Neuron (in vitro differentiated cells): Measurements from ENCODE around the gene ADAMTS7.
"Not testable (repeated sequence)": the region's sequence is repeated elsewhere in the genome, so short reads cannot be mapped to it uniquely, and the experiment has no call there.

Experiments used
- H2AFZ ChIP-seq: one replicate; pipeline ENCODE4 v1.6.1; 2013; ENCODE audit warnings: low read depth, mild to moderate bottlenecking, inconsistent platforms, low read length, moderate library complexity
- H3K27me3 ChIP-seq: one replicate; pipeline ENCODE4 v1.6.1; 2013; ENCODE audit warnings: low read length; ENCODE audit not compliant: insufficient read depth
- H3K36me3 ChIP-seq: one replicate; pipeline ENCODE4 v1.6.1; 2013; ENCODE audit warnings: low read length; ENCODE audit not compliant: insufficient read depth
- H3K4me1 ChIP-seq: one replicate; pipeline ENCODE4 v1.6.1; 2013; ENCODE audit warnings: low read length; ENCODE audit not compliant: insufficient read depth
- H3K4me3 ChIP-seq: 2 replicates; pipeline ENCODE4 v1.5.1; 2013; ENCODE audit warnings: mild to moderate bottlenecking, low read length, moderate library complexity
- H3K9me3 ChIP-seq: one replicate; pipeline ENCODE4 v1.6.1; 2013; ENCODE audit warnings: low read length

The ADAMTS7 gene

DNA sequence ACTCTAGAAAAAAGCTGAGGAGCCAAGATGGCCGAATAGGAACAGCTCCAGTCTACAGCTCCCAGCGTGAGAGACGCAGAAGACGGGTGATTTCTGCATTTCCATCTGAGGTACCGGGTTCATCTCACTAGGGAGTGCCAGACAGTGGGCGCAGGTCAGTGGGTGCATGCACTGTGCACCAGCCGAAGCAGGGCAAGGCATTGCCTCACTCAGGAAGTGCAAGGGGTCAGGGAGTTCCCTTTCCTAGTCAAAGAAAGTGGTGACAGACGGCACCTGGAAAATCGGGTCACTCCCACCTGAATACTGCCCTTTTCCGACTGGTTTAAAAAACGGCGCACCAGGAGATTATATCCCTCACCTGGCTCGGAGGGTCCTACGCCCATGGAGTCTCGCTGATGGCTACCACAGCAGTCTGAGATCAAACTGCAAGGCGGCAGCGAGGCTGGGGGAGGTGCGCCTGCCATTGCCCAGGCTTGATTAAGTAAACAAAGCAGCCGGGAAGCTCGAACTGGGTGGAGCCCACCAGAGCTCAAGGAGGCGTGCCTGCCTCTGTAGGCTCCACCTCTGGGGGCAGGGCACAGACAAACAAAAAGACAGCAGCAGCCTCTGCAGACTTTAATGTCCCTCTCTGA is 91.3 kb downstream of the ADAMTS7 start:
- not testable (repeated sequence) for H3K4me3 ChIP-seq, H3K27me3 ChIP-seq, H3K9me3 ChIP-seq, H2AFZ ChIP-seq, H3K4me1 ChIP-seq, H3K36me3 ChIP-seq

DNA sequence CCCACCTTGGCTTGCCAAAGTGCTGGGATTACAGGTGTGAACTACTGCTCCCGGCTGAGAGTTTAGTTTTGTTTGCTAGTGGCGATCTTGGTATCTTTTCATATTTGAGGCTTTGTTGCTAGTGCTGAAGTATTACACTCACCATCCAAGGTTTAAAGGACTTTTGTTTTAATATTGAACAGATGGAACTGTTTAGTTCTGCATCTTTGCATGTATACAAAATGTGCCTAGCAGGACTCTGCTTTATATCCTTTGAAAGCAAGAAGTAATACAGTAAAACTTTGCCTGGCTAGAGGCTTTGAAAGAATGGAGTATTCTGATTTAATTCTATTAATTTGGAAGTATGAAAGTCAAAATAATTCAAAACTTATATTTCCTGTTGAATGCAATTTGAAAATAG is 92.4 kb downstream of the ADAMTS7 start:
- Histone ChIP-seq H3K9me3 (no peaks in the 10 kb centered on the region), H3K36me3 (no peaks in the 10 kb centered on the region), H3K4me1 (no peaks in the 10 kb centered on the region), H3K4me3 (no peak overlapping the region), H2AFZ (no peak overlapping the region), H3K27me3 (no peaks in the 10 kb centered on the region)

DNA sequence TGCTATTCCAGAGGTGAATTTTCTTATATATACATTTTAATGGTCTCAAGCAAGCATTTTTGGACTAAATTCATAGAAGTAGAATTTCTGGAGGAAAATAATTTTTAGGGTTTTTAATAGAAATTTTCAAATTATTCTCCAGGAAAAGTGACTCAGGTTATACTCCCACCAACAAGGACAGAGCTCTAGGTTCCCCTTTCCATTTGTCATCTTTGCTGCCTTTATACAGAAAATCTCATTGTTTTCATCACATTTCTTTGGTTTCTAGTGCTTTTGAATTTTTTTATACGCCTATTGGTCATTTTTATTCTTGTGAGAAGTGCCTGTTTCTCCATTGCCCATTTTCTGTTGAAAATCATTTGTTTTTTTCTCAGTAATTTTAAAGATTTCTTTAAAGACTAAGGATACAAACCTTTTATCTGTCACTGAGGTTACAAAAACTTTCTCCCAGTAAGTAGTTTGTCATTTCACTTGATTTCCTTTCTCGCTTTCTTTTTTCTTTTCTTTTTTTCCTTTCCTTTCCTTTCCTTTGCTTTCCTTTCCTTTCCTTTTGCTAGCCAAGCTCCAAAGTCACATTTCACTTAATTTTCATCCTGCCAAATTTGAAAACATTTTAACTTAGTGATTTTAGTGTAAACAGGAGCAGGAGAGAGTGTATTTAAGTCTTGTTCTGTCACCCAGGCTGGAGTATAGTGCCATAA is 93.2 kb downstream of the ADAMTS7 start:
- Histone ChIP-seq H3K4me3 (no peak overlapping the region), H3K27me3 (no peaks in the 10 kb centered on the region), H3K4me1 (no peaks in the 10 kb centered on the region), H3K9me3 (no peaks in the 10 kb centered on the region), H3K36me3 (no peaks in the 10 kb centered on the region), H2AFZ (no peak overlapping the region)

DNA sequence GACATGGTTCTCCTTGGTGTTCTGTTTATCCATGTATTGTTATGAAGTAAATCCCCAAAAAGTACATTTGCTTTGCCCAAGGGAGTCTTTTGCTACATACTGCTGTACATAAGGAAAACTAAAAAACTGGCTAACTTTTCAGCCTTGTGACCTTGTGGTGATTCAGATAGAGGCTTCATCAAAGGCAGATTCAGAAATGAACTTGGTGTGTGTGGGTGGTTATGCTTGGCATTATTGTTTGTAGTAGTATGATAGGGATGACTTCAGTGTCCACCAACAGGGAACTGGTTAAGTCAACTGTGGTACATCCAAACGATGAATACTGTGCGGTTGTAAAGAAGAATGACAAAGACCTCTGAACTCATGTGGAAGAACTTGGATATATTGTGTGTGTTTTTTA is 94.6 kb downstream of the ADAMTS7 start:
- Histone ChIP-seq H3K4me1 (no peaks in the 10 kb centered on the region), H3K9me3 (no peaks in the 10 kb centered on the region), H3K27me3 (no peaks in the 10 kb centered on the region), H3K4me3 (no peak overlapping the region), H3K36me3 (no peaks in the 10 kb centered on the region), H2AFZ (no peak overlapping the region)

DNA sequence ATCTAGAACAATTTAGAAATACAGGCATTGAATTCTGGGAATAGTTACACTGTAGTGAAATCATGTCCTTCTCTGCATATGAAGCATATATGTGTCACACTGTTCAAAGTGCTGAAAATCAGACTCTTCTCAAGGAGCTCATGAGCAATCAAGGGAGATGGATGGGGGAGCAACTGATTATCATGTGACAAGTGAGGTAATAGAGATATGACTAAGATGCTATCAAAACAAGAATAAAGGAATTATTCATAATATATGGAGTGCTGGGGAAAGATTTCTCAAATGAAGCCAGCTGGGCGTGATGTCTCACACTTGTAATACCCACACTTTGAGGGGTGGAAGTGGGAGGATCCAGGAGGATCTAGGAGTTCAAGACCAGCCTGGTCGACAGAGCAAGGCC is 95.3 kb downstream of the ADAMTS7 start:
- Histone ChIP-seq H3K9me3 (no peaks in the 10 kb centered on the region), H3K36me3 (no peaks in the 10 kb centered on the region), H3K27me3 (no peaks in the 10 kb centered on the region), H2AFZ (no peak overlapping the region), H3K4me3 (no peak overlapping the region), H3K4me1 (no peaks in the 10 kb centered on the region)

DNA sequence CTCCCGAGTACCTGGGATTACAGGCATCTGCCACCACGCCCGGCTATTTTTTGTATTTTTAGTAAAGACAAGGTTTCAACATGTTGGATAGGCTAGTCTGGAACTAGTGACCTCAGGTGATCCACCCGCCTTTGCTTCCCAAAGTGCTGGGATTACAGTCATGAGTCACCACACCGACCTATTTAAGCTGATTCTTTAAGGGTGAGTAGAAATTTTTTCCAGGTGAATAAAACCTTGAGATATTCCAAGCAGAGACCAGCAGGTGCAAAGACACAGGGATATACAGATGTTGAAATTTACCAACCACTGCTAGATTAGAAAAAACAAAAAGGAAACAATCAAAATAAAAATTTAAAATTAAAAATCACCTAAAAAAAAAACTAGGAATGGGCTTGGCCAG is 95.8 kb downstream of the ADAMTS7 start:
- no peaks in the 10 kb centered on the region for H3K4me1 ChIP-seq

DNA sequence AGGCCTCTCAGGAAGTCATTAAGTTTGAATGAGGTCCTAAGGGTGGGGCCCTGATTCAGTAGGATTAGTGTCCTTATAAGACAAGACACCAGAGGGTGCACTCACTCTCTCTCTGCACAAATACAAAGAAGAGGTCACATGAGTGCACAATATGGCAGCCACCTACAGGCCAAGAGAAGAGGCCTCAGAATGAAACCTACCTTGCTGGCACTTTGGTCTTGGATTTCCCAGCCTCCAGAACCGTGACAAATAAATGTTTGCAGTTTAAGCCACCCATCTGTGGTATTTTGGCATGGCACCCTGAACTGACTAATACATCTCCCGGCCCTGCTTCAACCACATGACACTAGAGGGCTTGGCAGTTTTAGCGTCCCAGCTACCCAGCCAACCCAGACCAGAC is 96.4 kb downstream of the ADAMTS7 start:
- Histone ChIP-seq H2AFZ (no peak overlapping the region), H3K4me1 (no peaks in the 10 kb centered on the region), H3K36me3 (no peaks in the 10 kb centered on the region), H3K9me3 (no peaks in the 10 kb centered on the region), H3K4me3 (no peak overlapping the region), H3K27me3 (no peaks in the 10 kb centered on the region)

More for the DNA sequence above, 95.8 kb downstream of the ADAMTS7 start:
- Histone ChIP-seq H3K9me3 (no peaks in the 10 kb centered on the region), H2AFZ (no peak overlapping the region), H3K36me3 (no peaks in the 10 kb centered on the region), H3K27me3 (no peaks in the 10 kb centered on the region), H3K4me3 (no peak overlapping the region)

DNA sequence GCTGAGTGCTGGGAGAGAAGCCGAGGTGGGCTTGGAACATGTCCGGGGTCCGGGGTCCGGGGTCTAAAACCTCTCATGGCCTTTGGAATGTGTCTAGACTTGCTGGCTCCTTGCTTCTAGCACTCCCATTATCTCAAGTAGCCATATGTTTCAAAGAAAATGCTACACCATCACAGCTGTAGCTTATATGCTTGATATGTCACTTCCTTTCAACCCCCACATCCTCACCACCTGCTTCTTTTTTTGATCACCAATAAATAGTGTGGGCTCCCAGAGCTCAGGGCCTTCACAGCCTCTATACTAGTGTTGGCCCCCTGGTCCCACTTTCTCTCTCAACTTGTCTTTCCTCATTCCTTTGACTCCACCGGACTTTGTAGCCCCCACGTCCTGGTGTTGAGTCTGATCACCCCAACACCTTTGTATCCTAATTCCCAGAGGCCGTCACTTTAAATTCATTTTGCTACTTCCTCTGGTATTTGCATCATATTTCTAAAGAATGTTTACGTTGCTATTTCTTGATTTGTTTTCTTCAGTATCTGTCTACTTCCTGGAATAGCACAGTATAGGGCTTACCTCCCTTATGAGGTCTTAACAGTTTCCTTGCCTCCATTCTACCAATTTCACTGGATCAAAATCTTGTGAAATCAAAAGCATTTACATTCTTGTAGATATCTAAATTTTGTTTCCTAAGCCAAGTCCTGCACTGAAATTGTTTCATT is 98.3 kb downstream of the ADAMTS7 start:
- Histone ChIP-seq H2AFZ (no peak overlapping the region), H3K36me3 (no peaks in the 10 kb centered on the region), H3K27me3 (peaks cover 3% of the 10 kb centered on the region), H3K9me3 (no peaks in the 10 kb centered on the region), H3K4me1 (peaks cover 2% of the 10 kb centered on the region), H3K4me3 (no peak overlapping the region)

DNA sequence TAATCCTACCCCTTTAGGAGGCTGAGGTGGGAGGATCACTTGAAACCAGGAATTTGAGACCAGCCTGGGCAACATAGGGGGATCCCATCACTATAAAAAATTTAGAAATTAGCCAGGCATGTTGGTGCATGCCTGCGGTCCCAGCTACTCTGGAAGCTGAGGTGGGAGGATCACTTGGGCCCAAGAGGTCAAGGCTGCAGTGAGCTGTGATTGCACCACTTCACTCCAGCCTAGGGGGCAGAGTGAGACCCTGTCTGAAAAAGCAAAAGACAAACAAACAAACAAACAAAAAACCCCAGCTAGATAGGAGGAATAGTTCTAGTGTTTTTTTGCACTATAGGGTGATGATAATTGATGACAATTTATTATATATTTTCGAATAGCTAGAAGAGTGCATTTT is 99.6 kb downstream of the ADAMTS7 start:
- Histone ChIP-seq H3K4me3 (no peak overlapping the region), H3K4me1 (peaks cover 2% of the 10 kb centered on the region), H2AFZ (no peak overlapping the region), H3K27me3 (peaks cover 3% of the 10 kb centered on the region), H3K36me3 (no peaks in the 10 kb centered on the region), H3K9me3 (no peaks in the 10 kb centered on the region)

DNA sequence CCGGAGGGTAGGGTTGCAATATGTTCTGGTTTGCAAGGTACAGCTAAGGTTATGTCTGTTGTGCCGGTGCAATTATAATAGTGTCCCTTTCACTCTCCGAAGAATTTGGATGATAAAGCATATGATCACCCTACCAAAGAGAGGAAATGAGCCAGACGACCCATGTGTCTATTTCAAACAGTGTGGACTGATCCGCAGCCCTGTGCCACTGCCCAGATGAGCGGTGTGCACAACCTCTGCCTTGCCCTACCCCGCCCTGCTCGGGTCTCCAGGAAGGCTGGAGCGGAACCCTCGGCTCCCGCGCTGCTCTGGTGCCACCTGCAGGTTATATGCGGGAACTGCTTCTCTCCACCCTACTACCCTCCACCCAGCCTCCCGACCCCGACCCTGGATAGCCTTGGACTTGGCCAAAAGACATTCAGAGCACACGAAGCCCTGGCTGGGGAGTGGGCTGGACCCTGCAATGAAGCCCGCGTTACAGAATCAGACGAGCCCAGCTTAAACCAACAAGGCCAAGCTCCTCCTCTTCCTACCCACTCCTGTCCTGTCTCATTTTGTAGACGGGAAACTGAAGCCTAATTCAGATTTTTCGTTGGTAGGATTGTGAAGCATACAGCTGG is 101.9 kb downstream of the ADAMTS7 start:
- Histone ChIP-seq H3K4me1 (peaks cover 2% of the 10 kb centered on the region), H3K27me3 (peaks cover 3% of the 10 kb centered on the region)

More for the DNA sequence above, 101.9 kb downstream of the ADAMTS7 start:
- H3K36me3 ChIP-seq, result no peaks in the 10 kb centered on the region
- no peak overlapping the region for H2AFZ ChIP-seq
- no peak overlapping the region for H3K4me3 ChIP-seq
- H3K9me3 ChIP-seq, result no peaks in the 10 kb centered on the region
